ACHN (cell line): Measurements from ENCODE around the gene MRPL17.

ENCODE experiments used
- DNase-seq: peaks from one replicate; pipeline ENCODE4 v3.0.0-alpha.2; 2015
- in situ Hi-C: cut with HindIII; loops from 2 replicates; pipeline ENCODE4 v1.10.0; 2017; ENCODE audit warnings: low sequenced_read_pairs, low pct_ligation_motif_present, low pct_unique_long_range_greater_than_20kb

The MRPL17 gene

DNA sequence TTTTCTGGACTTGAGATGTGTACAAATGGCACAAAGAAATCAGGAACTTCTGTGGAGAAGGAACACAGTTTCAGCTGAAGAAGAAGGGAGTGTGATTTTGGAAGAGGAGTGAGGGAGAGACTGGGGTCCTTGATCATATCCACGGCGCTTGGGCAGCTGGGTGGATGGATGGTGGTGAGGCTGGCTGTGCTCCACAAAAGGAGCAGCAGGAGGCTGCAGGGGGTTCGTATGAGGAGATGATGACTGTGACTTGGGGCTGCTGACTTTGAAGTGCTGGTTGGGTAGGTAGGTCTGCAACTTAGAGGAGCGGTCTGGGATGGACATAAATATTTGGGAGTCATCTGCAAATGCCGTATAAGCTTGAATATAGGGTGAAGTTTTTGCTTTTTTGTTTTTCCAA, 26.2 kb downstream of the MRPL17 start:
- no peak for DNase-seq
- in situ Hi-C loops: no loop called here

DNA sequence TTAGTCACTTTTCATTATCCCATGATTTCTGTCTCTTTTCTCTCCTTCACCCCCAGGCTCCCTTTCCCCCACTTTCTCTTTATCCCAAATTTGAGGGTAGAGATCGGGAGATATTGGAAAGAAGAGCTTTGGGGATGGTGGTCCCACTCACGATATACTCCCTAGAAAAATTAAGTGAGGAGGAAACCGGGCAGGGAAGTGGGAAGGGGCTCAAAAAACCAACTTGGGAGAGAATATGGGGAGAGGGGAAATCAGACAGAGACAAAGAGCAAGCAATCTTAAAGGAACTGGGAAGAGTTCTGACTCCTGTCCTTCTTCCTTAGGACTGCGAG, 26.6 kb downstream of the MRPL17 start:
- in situ Hi-C loops: no loop called here
- no peak for DNase-seq

DNA sequence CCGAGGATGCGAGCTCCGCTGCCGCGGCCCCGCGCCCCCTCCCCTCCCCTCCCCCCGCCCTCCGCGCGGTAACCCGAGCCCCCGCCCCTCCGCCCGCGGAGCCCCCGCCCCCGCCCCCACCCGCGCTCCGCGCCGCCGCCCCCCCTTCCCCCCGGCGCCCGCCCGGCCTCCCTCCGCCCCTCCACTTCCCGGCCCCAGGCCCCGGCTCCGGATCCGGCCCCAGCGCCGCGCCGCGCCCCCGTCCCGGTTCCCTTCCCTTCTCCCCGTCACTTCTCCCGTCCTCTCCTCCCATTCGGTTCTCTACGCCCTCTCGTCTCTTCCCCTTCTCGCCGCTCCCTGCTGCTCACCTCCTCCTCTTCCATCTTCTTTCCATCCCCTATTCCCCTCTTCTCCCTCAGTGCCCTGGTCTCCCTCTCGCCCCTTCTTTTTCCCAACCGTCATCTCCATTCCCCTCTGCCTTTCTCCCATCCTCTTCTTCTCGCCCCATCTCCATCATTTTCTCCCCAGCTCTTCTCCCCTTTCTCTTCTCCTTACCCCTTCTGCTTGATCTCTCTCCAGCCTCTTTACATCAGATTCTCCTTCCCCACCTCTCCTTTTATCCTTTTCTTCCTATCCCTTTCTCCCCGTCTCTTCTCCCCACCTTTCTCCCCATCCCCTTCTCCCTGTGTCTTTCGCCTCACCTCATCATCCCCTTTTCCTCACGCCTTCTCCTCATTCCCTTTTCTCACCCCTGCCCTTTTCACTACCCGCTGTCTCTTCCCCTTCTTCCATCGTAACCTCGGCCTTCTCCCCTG, 27.2 kb downstream of the MRPL17 start, which contains the start of gene DCHS1:
DCHS1 (minus strand) TSS at position 20 of the 794 bp plus-strand sequence. CDS start 14,196 bp downstream, outside the sequence.
- in situ Hi-C loops: no loop called here
- DNase-seq: no peak

GRCh38 chr11:6655020-6655789, 27.9 kb downstream of the MRPL17 start:
- in situ Hi-C loops: no loop called here
- no peak for DNase-seq

DNA sequence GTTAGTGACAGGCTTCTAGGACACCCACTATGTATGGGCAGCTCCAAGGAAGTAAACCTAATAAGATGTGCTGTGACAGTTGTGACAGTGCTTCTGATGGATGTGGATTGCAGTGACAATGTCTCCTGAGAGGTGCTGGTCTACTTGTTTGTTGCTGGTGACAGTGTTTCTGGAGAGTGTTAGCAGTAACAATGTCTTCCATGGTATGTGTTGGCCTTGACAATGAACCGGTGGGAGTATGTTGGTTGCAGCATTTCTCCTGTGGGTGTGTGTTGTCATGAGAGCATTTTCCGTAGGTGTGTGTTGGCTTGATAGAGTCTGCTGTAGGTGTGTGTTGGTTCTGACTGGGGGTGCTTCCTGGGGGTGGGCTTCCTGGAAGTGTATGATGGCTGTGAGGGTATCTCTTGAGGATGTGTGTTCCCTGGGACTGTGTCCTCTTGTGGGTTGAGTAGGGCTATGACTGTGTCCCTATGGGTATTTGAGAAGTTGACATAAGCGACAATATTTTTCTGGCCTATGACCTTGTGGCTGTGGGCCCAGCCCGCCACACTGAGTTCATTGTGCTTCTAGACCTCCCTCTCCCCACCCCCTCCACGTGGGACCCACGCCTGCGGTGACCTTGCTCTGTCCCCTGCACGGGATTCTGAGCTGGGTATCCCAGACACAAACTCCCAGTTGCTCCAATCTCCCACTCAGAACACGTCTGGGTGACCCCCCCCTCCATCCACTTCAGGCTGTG, 28.7 kb downstream of the MRPL17 start:
- DNase-seq: no peak
- in situ Hi-C loops: no loop called here

- in situ Hi-C loops: no loop called here
- no peak for DNase-seq
These were observed 29.5 kb downstream of the MRPL17 start for GRCh38 chr11:6653656-6654055.

DNA sequence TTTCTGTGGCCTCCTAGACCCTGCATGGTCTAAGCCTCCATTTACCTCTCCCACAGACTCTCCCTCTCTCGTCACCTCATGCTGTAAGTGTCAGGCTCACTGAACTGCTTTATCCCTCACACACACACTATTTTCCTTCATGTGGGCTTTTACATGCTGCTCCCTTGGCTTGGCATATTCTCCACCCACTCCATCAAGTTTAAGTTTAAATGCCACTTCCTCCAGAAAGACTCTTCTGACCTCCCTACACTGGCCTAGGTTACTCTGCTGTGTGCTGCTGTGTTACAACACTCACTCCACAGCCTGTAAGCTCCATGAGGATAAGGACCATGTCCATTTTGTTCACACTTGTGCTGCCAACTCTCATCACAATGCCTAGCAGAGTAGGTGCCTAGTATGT, 30.0 kb downstream of the MRPL17 start:
- in situ Hi-C loops: no loop called here
- DNase-seq: no peak

GRCh38 chr11:6652182-6652581, 31.0 kb downstream of the MRPL17 start:
- in situ Hi-C loops: no loop called here
- DNase-seq: no peak

GRCh38 chr11:6650980-6651379, 32.2 kb downstream of the MRPL17 start:
- in situ Hi-C loops: no loop called here

GRCh38 chr11:6650104-6650503, 33.0 kb downstream of the MRPL17 start:
- no peak for DNase-seq
- in situ Hi-C loops: no loop called here

More at GRCh38 chr11:6650980-6651379, 32.2 kb downstream of the MRPL17 start:
- DNase-seq: no peak

DNA sequence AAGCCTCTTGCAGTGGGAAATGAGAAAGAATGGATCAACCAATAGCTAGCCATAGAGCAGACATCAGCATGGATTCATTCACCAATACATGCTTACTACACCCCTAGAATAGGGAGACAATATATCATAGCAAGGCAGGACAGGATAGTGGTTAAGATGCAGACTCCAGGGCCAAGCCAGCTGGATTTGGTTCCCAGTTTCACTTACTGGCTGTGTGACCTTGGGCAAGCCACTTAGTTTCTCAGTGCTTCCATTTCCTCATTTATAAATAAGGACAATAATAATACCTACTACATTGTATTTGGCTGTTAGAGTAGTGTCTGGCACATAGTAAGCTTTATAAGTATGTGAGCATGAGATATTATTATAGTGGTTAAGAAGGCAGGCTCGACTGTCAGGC, 34.6 kb downstream of the MRPL17 start:
- no peak for DNase-seq
- in situ Hi-C loops: no loop called here

DNA sequence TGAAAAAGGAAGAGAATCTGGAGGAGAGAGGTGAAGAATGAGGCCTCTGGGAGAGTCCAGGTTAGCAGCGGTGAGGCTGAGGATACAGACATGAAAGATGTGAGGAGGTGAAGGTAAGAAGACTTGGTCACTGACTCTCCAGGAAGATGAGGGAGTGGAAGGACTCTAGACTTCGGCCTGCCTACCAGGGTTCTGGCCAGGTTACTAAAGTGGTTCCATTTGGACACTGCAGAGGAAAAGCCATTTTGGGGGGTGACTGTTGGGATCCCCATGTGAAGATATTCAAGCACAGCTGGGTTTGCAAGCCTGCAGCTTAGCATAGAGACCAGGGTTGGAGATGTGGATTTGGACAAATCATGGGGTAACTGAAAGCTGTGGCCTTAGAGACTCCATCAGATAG, 35.3 kb downstream of the MRPL17 start:
- no peak for DNase-seq
- in situ Hi-C loops: no loop called here

DNA sequence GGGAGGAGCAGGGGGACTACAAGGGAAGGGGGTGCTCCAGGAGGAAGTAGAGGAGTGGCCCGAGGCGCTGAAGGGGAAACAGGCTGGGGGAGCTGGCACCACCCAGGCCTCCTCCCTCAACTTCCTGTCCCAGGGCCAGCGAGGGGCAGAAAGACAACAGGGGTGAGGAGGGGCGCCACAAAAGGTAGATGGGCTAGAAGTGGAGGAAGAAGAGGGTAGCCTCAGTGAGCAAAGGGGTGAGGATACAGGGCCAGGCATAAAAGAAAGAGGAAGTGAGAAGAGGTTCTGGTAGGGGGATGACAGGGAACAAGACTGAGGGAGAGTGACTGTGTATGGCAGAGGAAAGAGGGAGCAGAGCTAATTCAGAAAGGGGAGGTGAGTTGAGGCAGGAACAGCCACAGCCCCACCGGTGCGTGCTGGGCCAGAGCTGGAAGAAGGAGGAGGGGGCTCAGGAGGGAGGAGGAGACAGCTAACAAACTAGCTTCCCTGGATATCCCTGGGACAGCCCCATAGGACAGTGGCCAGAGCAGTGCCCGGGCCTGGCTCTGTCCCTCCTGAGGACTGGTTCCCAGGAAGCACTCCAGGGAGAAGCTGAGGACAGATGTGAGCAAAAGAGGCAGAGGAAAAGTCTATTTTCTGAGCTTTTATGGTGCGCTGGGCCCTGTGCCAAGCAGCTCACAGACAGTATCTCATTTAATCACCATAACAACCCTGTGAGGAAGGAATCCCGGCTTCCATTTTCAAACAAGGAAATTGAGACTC, 36.0 kb downstream of the MRPL17 start:
- in situ Hi-C loops: no loop called here
- no peak for DNase-seq

GRCh38 chr11:6646576-6646917, 36.6 kb downstream of the MRPL17 start:
- DNase-seq: no peak
- in situ Hi-C loops: no loop called here

- no peak for DNase-seq
- in situ Hi-C loops: no loop called here
These were observed 37.1 kb downstream of the MRPL17 start for GRCh38 chr11:6646071-6646470.

DNA sequence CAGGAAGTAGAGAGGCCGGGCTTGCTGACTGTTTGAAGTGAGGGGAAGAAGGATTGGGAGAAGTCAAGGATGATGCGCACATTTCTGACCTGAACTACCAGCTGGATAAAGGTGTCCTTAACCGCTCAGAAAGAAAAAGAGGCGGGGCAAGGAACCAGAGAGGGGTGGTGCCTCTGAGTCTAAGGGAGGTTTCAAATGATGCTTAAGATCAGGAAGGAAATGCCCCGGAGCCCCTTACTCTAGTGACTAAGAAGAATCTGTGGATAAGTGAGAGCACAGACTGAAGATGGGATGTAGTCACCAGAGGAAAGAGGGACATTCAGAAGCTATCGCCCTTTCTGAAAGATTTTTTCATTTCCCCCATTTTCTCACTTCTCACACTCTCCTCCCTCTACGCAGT, 40.2 kb downstream of the MRPL17 start:
- DNase-seq: no peak
- in situ Hi-C loops: no loop called here

GRCh38 chr11:6640985-6641701, 42.0 kb downstream of the MRPL17 start:
- in situ Hi-C loops: no loop called here

More at GRCh38 chr11:6640985-6641701, 42.0 kb downstream of the MRPL17 start:
- no peak for DNase-seq
